ENCODE measurements around the gene SPHKAP. TPM values are rescaled to one million over a fixed set of nuclear protein-coding genes. Genes with fewer than 3 reads are reported as not detected.
A peak's percentile ranks its signal among the peaks of the same experiment; 100 is the strongest.

The SPHKAP gene
- total and polyA plus RNA-seq, 8 donors: 0.18 to 1.8 (median 1.4) TPM; not detected in 1

GRCh38 chr2:228039752-228040534 is 141.5 kb downstream of the SPHKAP start:
- DNase-seq (no peak), ATAC-seq (peak; percentile 60)
- peak; percentile 43 to 52 for TF ChIP-seq CTCF (IDR thresholded peaks at IDR 0.05)
- Histone ChIP-seq H3K36me3 (no peaks in the 10 kb centered on the region), H3K4me1 (no peaks in the 10 kb centered on the region), H3K4me3 (no peak overlapping the region), H3K9me3 (no peaks in the 10 kb centered on the region), H3K27me3 (no peaks in the 10 kb centered on the region), H3K27ac (no peak overlapping the region)
- intact Hi-C loops (cut with DNase I): no loop called here

- Histone ChIP-seq H3K27me3 (no peaks in the 10 kb centered on the region), H3K4me1 (no peaks in the 10 kb centered on the region), H3K9me3 (no peaks in the 10 kb centered on the region), H3K4me3 (no peak overlapping the region), H3K36me3 (no peaks in the 10 kb centered on the region), H3K27ac (no peak overlapping the region)
- ATAC-seq: no peak
- intact Hi-C loops (cut with DNase I): no loop called here
- TF ChIP-seq CTCF (IDR thresholded peaks at IDR 0.05): no peak
- DNase-seq: no peak
Measured at GRCh38 chr2:228038967-228039366, 142.5 kb downstream of the SPHKAP start.

- Histone ChIP-seq H3K4me1 (no peaks in the 10 kb centered on the region), H3K4me3 (no peak overlapping the region), H3K27me3 (no peaks in the 10 kb centered on the region), H3K9me3 (no peaks in the 10 kb centered on the region), H3K27ac (no peak overlapping the region), H3K36me3 (no peaks in the 10 kb centered on the region)
- intact Hi-C loops (cut with DNase I): no loop called here
- no peak for TF ChIP-seq CTCF (IDR thresholded peaks at IDR 0.05)
- ATAC-seq (no peak), DNase-seq (no peak)
Measured at GRCh38 chr2:228037915-228038314, 143.6 kb downstream of the SPHKAP start.

GRCh38 chr2:228023619-228024018 is 157.9 kb downstream of the SPHKAP start:
- TF ChIP-seq CTCF (IDR thresholded peaks at IDR 0.05): no peak
- intact Hi-C loops (cut with DNase I): no loop called here
- Histone ChIP-seq H3K36me3 (no peaks in the 10 kb centered on the region), H3K4me3 (no peak overlapping the region), H3K9me3 (peaks cover 0 to 3% of the 10 kb centered on the region in 2 donors), H3K4me1 (no peaks in the 10 kb centered on the region), H3K27ac (no peak overlapping the region), H3K27me3 (no peaks in the 10 kb centered on the region)
- no peak for DNase-seq
- ATAC-seq: no peak

- H3K27me3 ChIP-seq: no peaks in the 10 kb centered on the region
- no peak for TF ChIP-seq CTCF (IDR thresholded peaks at IDR 0.05)
- no peak for ATAC-seq
- H3K27ac ChIP-seq: no peak overlapping the region
- intact Hi-C loops (cut with DNase I): no loop called here
- no peaks in the 10 kb centered on the region for H3K36me3 ChIP-seq
- no peak for DNase-seq
- H3K4me3 ChIP-seq: no peak overlapping the region
- H3K9me3 ChIP-seq: peaks cover 0 to 5% of the 10 kb centered on the region in 2 donors
- H3K4me1 ChIP-seq: no peaks in the 10 kb centered on the region
Measured at GRCh38 chr2:228018311-228018710, 163.2 kb downstream of the SPHKAP start.

Measured in left lung (tissue), 10 donors.